Fibroblast of the conjunctiva (primary cell): ENCODE measurements around the gene MAP2K5.

Experiments used
- DNase-seq: peaks from one replicate; pipeline ENCODE4 v3.0.0-alpha.2; 2010; ENCODE audit warnings: low read depth

MAP2K5 gene

DNA sequence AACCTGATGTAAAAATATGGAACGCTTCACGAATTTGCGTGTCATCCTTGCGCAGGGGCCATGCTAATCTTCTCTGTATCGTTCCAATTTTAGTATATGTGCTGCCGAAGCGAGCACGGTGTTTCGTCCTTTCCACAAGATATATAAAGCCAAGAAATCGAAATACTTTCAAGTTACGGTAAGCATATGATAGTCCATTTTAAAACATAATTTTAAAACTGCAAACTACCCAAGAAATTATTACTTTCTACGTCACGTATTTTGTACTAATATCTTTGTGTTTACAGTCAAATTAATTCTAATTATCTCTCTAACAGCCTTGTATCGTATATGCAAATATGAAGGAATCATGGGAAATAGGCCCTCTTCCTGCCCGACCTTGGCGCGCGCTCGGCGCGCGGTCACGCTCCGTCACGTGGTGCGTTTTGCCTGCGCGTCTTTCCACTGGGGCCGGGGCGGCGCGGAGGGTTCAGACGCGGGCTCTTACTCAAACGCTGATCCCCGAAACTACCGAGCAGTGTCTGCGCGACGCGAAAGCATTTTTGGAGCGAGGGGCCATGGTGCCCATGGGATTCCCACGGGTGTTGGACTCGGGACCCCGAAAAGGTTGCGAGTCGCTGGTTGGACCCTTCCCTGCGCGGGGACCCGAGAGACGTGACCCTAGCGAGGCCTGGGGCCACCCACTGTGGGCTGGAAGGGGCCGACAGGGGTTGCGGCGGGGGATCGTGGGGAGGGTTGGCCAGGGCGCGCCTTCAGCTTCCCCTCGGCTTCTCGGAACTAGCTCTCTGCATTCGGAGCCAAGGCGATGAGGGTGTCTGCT is 297.6 kb downstream of the MAP2K5 start, which contains the start of gene RNU6-1:
Gene RNU6-1, minus strand, starts transcription at position 117 of the 820 bp plus-strand sequence.
- peak; percentile 86 for DNase-seq

DNA sequence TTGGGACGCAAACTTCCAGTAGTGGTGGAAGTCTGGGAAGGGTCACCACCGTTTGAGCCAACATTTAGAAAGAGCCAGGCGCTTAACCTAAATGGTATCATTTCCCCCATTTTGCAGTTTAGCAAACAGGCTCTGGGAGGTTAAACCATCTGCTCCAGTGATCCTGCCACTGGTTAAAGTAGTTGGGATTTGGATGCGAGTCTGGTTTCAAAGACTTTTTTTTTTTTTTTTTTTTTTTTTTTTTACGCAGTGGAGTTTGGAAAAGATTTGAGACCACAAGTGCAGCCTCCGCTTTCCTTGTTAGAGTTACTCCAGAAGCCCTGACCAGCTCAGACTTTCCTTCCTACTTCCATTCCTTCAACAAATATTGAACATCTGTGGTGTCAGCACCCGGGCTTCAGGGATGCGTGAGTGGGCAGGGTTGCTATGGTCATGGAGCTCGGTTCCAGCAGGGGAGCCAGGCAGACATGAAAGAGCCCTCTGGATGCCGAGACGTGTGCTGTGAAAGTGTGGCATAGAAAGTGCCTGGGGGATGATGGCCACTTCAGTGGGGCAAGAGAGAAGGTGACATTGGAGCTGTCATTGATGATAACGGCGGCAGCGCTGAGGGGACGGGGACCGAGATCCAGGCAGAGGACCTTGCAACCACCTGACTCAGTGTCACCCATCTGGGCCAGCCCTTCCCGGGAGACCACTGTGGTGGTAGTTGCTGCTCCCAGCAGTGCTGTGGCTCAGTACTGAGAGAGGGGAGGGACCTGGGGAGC is 298.4 kb downstream of the MAP2K5 start:
- no peak for DNase-seq

DNA sequence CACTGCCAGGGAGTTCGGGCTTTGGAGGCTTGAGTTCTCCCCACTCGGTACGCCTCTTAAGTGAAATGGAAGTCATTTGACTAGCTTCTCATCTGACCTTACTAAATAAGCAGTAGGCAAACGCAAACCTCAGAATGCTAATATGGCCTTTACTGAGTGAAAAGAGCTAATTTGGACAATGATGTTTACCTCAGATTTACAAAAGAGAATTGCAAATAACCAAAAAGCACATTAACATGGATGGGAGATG is 298.9 kb downstream of the MAP2K5 start:
- DNase-seq, result no peak

DNA sequence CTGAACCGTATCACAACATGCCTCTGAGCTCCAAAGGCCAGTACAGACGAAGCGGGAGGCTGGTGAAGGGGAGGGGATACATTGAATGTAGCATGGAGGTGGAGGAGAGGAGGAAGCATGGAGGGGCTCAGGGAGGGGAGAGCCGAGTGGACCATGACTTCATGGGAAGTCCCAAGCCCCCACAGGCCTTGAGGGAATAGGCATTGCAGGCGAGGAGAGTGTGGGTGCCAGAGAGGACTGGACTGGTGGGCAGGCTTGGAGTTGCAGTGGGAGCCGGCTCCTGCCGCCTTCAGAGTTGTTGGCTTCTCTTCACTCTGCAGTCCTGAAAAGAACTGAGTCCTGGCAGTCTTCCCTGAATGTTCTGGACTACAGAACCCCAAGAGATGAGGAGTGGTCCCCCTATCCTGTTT is 300.6 kb downstream of the MAP2K5 start:
- DNase-seq, result no peak

GRCh38 chr15:67843571-67844387 is 301.3 kb downstream of the MAP2K5 start:
- DNase-seq, result no peak

DNA sequence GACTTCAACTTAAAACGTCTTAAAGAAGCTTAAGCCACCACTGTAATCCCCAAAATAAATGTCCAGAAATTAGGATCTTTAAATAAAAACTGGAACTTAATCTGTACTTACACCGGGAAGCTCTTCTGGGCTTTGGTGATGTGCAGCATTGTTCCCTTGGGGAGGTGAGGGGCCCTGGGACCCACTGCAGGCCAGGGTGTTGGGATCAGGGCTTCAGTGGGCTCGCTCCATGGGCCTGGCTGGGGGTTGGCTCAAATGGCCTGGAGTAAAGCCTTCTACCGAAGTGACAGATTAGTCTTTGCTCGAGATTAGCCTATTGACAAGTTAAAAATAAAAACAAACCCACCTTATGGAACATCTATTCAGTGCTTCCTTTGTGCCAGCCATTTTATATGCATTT is 303.5 kb downstream of the MAP2K5 start:
- DNase-seq, result no peak

DNA sequence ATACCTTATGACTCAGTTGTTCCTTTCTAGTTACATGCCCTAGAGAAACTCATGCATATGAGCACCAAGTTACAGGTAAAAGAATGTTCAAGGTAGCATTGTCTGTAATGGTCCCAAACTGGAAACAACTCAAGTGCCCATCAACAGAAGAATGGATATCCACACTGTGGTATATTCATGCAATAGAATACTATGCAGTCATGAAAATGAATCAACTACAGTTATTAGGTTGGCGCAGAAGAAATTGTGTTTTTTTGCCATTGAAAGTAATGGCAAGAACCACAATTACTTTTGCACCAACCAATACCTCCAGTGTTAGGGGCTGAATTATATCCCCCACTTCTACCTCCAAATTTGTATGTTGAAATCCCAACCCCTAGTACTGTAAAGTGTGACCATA is 307.0 kb downstream of the MAP2K5 start:
- DNase-seq, result no peak

GRCh38 chr15:67850336-67850735 is 307.8 kb downstream of the MAP2K5 start:
- no peak for DNase-seq

DNA sequence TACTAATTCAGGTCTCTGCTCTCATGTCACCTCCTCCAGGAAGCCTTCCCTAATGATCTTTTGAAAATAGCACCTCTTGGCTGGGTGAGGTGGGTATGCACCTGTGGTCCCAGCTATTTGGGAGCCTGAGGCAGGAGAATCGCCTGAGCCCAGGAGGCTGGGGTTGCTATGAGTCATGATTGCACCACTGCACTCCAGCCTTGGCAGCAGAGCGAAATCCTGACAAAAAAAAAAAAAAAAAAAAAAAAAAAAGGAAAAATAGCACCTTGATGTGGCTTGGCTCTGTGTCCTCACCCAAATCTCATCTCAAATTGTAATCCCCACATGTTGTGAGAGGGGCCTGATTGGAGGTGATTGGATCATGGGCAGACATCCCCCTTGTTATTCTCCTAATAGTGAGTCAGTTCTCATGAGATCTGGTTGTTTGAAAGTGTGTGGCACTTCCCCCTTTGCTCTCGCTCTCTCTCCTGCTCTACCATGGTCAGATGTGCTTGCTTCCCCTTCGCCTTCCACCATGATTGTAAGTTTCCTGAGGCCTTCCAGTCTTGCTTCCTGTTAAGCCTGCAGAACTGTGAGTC is 308.6 kb downstream of the MAP2K5 start:
- no peak for DNase-seq

DNA sequence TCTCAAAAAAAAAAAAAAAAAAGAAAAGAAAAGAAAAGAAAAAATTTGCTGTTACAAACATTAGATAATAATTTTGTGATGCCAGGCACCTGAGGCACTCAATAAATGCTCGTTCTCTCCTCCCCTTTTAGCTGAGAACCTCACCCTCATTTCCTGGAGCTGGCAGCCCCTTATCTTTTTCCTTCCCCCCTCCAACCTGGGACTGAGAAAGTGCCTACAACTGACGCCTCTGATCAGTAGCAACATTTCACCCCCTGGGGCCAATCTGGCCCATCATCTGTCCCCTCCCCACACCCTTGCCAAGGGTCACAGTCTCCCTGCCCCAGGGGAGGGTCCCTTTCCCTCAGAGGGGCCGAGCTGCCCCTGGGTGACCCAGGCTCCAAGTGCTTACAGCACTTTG is 309.9 kb downstream of the MAP2K5 start:
- DNase-seq, result no peak

- DNase-seq, result no peak
These were observed 311.0 kb downstream of the MAP2K5 start for GRCh38 chr15:67853454-67853853.

DNA sequence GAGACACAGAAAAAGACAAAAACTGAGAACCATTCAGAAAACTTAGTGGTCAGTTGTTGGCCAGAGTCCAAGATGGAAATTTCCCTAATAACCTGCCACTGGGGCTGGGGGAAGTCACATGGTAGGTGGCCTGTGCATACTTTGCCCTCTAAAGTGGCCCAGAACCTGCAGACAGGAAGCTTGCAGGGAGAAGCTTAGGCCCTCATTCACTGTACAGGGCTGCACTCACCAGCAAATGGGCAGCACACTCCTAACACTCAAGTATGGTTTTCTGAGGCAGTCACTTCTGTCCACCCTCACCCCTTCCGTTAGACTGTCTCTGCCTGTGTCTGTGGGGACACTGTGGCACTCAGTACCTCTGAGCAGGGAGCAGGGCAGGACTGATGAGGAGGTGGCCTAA is 311.9 kb downstream of the MAP2K5 start:
- DNase-seq, result no peak

DNA sequence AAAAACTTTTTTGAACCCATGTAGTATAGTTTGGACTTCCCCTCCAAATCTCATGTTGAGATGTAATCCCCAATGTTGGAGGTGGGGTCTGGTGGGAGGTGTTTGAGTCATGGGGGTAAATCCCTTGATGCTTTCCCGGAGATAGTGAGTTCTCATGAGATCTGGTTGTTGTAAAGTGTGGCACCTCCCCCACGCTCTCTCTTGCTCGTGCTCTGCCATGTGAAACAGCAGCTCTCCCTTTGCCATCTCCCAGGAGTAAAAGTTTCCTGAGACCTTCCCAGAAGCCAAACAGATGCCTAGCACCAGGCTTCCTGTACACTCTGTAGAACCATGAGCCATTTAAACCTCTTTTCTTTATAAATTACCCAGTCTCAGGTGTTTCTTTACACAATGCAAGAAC is 313.3 kb downstream of the MAP2K5 start:
- DNase-seq, result no peak
